Spleen (tissue), 7 donors: ENCODE results near the gene ERC2.

Experiments used
- POLR2AphosphoS5 ChIP-seq, 3 donors: sonication (generic); formaldehyde crosslinking; IDR thresholded peaks; one replicate each; pipeline ENCODE4 v1.5.1; 2017; ENCODE audit warnings: antibody characterized with exemption in 3 of 3
- TF ChIP-seq, protein P1 (sequence below), 11 experiments: fragments of 200-600 bp in 7 of 11; fragments of 450-650 bp in 4 of 11; sonication (generic) in 4 of 11; IDR thresholded peaks in 8 of 11; conservative IDR thresholded peaks in 3 of 11; 1 replicate in 7 of 11; 2 replicates in 4 of 11; pipeline versions ENCODE4 v1.4.0 to v1.8.0; 2016 to 2021; ENCODE audit warnings: antibody characterized with exemption in 11 of 11, inconsistent platforms in 4 of 11, mild to moderate bottlenecking in 1 of 11
- donor health status: DM: no; HTN: no; CAD: no; lungs with moderate emphysema.
- donor health status: DM: no; HTN: no; CAD: no.
- donor health status: DM: no; HTN: no; CAD: no.

DNA sequence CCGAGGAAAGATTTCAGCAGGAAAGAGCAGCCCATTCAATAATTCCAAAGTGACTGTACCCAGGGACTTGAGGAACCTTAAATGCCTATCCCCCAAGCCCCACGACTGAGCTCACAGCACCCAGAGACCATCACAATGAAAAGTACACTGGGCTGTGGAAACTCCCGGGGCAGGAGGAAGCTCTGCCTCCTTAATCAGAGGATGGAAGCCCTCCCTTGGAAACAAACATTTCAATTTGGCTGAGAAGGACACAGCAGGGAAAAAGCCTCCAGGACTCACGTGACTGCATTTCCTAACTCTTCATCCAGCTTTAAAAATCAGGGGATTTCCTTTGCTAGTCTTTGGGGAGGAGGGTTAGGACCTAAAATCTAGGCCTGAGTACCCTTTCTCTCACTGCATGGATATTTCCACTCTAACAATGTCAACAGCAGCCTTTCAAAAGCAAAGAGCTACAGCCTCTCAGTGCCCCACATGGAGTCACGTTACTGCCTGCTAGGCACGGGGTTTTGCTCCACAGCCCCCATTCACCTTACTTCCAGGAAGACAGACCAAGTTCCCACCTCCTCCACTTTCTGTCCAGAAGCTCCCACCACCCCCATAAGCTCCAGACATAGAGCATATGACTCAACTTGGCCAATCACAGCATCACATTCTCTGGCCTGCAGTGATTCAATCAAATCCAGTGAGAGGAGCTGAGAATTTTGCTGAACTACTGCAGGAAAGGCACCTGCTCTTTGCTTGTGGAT lies 912.2 kb downstream of the ERC2 start:
- TF ChIP-seq, protein P1, sequence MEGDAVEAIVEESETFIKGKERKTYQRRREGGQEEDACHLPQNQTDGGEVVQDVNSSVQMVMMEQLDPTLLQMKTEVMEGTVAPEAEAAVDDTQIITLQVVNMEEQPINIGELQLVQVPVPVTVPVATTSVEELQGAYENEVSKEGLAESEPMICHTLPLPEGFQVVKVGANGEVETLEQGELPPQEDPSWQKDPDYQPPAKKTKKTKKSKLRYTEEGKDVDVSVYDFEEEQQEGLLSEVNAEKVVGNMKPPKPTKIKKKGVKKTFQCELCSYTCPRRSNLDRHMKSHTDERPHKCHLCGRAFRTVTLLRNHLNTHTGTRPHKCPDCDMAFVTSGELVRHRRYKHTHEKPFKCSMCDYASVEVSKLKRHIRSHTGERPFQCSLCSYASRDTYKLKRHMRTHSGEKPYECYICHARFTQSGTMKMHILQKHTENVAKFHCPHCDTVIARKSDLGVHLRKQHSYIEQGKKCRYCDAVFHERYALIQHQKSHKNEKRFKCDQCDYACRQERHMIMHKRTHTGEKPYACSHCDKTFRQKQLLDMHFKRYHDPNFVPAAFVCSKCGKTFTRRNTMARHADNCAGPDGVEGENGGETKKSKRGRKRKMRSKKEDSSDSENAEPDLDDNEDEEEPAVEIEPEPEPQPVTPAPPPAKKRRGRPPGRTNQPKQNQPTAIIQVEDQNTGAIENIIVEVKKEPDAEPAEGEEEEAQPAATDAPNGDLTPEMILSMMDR (IDR thresholded peaks at IDR 0.05 in 8 of 11, conservative IDR thresholded peaks at IDR 0.05 in 3 of 11), result no peak
- TF ChIP-seq POLR2AphosphoS5 (IDR thresholded peaks at IDR 0.05), result no peak
